ENCODE measurements around the gene ITSN2. TPM values are rescaled to one million over a fixed set of nuclear protein-coding genes. Genes with fewer than 3 reads are reported as not detected.

Gene ITSN2
- total RNA-seq, 1 experiment from 2014 or later, result 19.8 TPM

DNA sequence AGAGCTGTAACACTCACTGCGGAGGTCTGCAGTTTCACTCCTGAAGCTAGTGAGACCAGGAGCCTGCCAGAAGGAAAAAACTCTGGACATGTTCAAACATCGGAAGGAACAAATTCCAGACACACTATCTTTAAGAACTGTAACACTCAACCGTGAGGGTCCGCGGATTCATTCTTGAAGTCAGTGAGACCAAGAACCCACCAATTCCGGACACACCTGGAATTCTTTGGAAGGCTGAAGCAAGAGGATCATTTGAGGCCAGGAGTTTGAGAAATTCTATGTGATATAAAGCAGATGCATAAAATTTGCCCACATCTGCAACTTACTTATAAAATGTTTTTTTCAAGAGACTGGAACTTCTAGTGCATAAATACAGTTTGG lies 43.5 kb upstream of the ITSN2 start (continued):
- TF ChIP-seq, protein P1, sequence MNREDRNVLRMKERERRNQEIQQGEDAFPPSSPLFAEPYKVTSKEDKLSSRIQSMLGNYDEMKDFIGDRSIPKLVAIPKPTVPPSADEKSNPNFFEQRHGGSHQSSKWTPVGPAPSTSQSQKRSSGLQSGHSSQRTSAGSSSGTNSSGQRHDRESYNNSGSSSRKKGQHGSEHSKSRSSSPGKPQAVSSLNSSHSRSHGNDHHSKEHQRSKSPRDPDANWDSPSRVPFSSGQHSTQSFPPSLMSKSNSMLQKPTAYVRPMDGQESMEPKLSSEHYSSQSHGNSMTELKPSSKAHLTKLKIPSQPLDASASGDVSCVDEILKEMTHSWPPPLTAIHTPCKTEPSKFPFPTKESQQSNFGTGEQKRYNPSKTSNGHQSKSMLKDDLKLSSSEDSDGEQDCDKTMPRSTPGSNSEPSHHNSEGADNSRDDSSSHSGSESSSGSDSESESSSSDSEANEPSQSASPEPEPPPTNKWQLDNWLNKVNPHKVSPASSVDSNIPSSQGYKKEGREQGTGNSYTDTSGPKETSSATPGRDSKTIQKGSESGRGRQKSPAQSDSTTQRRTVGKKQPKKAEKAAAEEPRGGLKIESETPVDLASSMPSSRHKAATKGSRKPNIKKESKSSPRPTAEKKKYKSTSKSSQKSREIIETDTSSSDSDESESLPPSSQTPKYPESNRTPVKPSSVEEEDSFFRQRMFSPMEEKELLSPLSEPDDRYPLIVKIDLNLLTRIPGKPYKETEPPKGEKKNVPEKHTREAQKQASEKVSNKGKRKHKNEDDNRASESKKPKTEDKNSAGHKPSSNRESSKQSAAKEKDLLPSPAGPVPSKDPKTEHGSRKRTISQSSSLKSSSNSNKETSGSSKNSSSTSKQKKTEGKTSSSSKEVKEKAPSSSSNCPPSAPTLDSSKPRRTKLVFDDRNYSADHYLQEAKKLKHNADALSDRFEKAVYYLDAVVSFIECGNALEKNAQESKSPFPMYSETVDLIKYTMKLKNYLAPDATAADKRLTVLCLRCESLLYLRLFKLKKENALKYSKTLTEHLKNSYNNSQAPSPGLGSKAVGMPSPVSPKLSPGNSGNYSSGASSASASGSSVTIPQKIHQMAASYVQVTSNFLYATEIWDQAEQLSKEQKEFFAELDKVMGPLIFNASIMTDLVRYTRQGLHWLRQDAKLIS (CRISPR knock-in tag; IDR thresholded peaks at IDR 0.05; ENCODE audit: borderline replicate concordance), result no peak
- TF ChIP-seq CREB1 (CRISPR knock-in tag; IDR thresholded peaks at IDR 0.05) (no peak), TCF7 (CRISPR knock-in tag; IDR thresholded peaks at IDR 0.05; ENCODE audit: low read depth) (no peak), RORB (CRISPR knock-in tag; IDR thresholded peaks at IDR 0.05) (no peak), FOXP1 (CRISPR knock-in tag; IDR thresholded peaks at IDR 0.05; ENCODE audit: borderline replicate concordance) (no peak), EMX1 (CRISPR knock-in tag; IDR thresholded peaks at IDR 0.05) (no peak), GTF2I (CRISPR knock-in tag; conservative IDR thresholded peaks at IDR 0.05) (no peak)
- TF ChIP-seq, protein P2, sequence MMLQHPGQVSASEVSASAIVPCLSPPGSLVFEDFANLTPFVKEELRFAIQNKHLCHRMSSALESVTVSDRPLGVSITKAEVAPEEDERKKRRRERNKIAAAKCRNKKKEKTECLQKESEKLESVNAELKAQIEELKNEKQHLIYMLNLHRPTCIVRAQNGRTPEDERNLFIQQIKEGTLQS (CRISPR knock-in tag; conservative IDR thresholded peaks at IDR 0.05), result no peak
- TF ChIP-seq, protein P3, sequence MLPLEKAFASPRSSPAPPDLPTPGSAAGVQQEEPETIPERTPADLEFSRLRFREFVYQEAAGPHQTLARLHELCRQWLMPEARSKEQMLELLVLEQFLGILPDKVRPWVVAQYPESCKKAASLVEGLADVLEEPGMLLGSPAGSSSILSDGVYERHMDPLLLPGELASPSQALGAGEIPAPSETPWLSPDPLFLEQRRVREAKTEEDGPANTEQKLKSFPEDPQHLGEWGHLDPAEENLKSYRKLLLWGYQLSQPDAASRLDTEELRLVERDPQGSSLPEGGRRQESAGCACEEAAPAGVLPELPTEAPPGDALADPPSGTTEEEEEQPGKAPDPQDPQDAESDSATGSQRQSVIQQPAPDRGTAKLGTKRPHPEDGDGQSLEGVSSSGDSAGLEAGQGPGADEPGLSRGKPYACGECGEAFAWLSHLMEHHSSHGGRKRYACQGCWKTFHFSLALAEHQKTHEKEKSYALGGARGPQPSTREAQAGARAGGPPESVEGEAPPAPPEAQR (CRISPR knock-in tag; IDR thresholded peaks at IDR 0.05), result no peak

DNA sequence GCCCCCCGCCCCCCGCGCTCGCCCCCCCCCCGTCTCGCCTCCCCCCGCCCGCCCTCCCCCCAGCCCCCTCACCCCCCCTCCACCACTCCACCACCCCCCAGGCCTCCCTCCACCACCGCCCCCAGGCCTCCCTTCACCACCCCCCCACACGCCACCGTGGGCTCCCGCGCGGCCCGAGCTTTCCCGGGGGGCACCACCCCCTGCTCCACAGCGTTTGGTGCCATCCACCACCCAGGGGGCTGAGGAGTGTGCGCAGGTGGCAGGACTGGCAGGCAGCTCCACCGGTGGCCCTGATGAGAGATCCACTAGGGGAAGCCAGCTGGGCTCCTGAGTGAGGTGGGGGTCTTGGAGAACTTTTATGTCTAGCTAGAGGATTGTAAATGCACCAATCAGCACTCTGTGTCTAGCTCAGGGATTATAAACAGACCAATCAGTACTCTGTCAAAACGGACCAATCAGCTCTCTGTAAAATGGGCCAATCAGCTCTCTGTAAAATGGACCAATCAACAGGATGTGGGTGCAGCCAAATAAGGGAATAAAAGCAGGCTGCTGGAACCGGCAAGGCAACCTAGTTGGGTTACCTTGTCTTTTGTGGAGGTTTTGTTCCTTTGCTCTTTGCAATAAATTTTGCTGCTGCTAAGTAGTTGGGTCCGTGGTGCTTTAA lies 43.0 kb upstream of the ITSN2 start:
- DNase-seq (ENCODE audit: low spot score), result no peak
- peaks cover 13% of the 10 kb centered on the region for H3K27me3 Mint-ChIP-seq (ENCODE audit: low read depth)
- peaks cover 15% of the 10 kb centered on the region for H3K4me1 Mint-ChIP-seq
- ChIA-PET POLR2A (interaction anchor here (0.6 kb wide), 1 partner anchor 401 kb away, joined by 3 read pairs; no protein-coding TSS in a partner anchor), CTCF (interaction anchor here (0.6 to 1.1 kb wide), 2 partner anchors 210 to 638 kb away, joined by 3 read pairs; no protein-coding TSS in a partner anchor)
- H3K36me3 Mint-ChIP-seq, result no peaks in the 10 kb centered on the region
- no peaks in the 10 kb centered on the region for H3K9me3 Mint-ChIP-seq
- TF ChIP-seq NFYB (CRISPR knock-in tag; conservative IDR thresholded peaks at IDR 0.05; ENCODE audit: low read depth), result peak; percentile 63
- no peak for TF ChIP-seq NFATC4 (CRISPR knock-in tag; IDR thresholded peaks at IDR 0.05)
- TF ChIP-seq, protein P4, sequence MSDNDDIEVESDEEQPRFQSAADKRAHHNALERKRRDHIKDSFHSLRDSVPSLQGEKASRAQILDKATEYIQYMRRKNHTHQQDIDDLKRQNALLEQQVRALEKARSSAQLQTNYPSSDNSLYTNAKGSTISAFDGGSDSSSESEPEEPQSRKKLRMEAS (CRISPR knock-in tag; IDR thresholded peaks at IDR 0.05), result no peak
- H3K27ac Mint-ChIP-seq, result no peak overlapping the region
- H3K4me3 Mint-ChIP-seq, result no peak overlapping the region
- ATAC-seq, result no peak

DNA sequence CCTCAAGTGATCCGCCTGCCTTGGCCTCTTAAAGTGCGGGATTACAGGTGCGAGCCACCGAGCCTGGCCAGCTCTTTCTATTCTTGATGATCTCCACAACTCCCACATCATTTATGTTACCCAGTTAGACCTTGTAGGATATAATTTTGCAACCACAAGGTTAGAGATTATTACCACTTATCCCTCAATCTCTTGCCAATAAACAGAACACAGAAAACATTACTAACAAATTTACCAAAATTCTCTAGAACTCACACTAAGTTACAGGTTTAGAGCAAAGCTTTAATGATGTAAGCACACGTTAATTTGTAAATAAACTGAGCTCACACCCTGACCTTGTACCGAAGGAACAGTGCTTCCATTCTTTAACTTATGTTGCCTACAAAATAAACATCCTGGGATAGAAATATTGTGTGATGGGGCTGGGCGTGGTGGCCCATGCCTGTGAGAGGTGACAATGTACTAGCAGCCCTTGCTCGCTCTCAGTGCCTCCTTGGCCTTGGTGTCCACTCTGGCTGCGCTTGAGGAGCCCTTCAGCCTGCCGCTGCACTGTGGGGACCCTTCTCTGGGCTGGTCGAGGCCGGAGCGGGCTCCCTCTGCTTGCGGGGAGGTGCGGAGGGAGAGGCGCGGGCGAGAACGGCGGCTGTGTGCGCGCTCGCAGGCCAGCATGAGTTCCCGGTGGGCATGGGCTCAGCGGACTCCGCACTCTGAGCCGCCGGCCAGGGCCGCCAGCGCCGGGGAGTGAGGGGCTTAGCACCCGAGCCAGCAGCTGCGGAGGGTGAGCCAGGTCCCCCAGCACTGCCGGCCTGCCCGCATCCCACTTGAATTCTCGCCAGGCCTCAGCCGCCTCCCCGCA lies 42.1 kb upstream of the ITSN2 start:
- Mint-ChIP-seq H3K4me1 (peaks cover 15% of the 10 kb centered on the region), H3K4me3 (peak overlapping the region; percentile 45), H3K36me3 (no peaks in the 10 kb centered on the region), H3K9me3 (no peaks in the 10 kb centered on the region), H3K27me3 (ENCODE audit: low read depth) (peaks cover 13% of the 10 kb centered on the region), H3K27ac (no peak overlapping the region)
- TF ChIP-seq KAT7 (CRISPR knock-in tag; IDR thresholded peaks at IDR 0.05; ENCODE audit: borderline replicate concordance) (no peak), GABPB1 (CRISPR knock-in tag; IDR thresholded peaks at IDR 0.05) (0 out of 2 replicates have a peak, but pooled peaks have one; percentile 18)
- ATAC-seq, result peak; percentile 48
- CTCF ChIA-PET, result interaction anchor here (1.1 to 1.4 kb wide), 3 partner anchors 140 to 425 kb away, joined by 3 read pairs; no protein-coding TSS in a partner anchor
- DNase-seq (ENCODE audit: low spot score), result peak; percentile 29
- POLR2A ChIA-PET, result no interaction called here

All from WTC11 (cell line).